GM18498 (cell line): ENCODE results near the gene DEGS1.

Source experiments
- ATAC-seq: cut with Tn5 transposase; IDR thresholded peaks from one replicate; pipeline ENCODE4 v1.9.1; 2021; ENCODE audit warnings: mild to moderate bottlenecking, moderate library complexity; ENCODE audit not compliant: unreplicated experiment

DEGS1 gene

DNA sequence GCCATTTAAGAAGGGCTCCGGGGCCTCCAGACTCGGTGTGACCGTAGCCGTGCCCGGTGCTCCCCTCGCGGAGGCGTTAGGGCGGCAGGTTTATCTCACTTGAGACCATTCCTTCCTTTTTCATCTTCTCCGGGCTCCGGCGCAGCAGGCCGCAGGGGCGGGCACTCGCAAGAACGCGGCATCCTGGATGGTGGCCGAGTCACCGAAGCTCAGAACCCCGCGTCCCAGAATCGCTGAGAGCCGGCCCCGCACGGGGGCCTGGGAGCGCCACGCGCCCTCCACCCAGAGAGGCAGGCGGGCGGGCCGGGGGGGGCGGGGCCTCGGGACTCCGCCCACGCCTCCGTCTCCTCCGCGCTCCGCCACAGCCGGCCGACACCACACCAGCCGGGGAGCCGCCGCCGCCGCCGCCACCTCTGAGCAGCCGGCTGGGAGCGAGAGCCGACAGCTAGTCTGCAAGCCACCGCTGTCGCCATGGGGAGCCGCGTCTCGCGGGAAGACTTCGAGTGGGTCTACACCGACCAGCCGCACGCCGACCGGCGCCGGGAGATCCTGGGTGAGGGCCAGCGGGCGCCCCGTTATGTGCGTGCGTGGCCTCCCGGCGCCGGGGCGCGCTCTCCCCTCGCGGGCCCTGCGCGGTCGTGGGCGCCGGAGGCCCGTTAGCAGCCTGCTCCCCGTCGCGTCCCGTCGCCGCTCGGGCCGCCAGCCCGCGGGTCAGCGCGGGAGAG, at the start of gene DEGS1:
TSS of gene DEGS1 (plus strand) at position 375 of the 725 bp plus-strand sequence. CDS start at position 472, 97 bp downstream.
- peak; percentile 80 for ATAC-seq

DNA sequence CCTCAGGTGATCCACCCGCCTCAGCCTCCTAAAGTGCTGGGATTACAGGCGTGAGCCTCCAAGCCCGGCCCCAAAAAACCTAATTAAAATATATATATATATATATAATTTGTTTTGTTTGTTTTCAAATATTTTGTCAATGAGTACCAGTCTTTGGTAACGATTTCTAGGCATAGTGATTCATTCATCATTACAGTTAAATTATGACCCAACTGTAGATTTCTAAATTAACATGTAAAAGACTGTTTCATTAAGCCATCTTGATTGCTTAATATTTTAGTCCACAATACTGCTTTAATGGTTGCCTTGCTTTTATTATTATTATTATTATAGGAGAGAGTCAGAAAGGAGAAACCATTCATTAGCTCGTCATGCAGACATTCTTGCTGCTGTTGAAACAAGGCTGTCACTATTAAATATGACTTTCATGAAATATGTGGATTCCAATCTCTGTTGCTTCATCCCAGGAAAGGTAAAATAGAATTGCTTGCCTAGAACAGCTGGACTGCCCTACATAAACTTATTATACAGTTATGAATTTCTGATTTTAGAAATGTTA, 49.2 kb upstream of the DEGS1 start:
- ATAC-seq, result no peak

DNA sequence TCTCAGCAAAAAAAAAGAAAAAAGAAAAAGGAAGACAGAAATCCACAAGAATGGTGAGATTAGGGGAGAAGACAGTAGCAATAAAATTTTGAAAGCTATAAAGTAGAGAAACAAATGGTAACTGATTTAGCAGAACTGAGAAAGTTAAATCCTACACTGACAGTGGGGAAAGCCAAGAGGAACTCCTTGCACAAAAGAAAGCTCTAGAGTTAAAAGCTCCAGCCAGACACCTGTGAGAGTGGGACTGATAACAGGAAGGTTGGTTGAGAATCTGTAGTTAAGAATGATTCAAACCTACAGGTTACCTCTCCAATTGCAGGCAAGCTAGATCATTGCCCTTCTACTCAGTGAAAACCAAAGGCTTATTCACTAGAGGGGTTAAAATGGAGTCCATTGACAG, 45.5 kb upstream of the DEGS1 start:
- no peak for ATAC-seq

DNA sequence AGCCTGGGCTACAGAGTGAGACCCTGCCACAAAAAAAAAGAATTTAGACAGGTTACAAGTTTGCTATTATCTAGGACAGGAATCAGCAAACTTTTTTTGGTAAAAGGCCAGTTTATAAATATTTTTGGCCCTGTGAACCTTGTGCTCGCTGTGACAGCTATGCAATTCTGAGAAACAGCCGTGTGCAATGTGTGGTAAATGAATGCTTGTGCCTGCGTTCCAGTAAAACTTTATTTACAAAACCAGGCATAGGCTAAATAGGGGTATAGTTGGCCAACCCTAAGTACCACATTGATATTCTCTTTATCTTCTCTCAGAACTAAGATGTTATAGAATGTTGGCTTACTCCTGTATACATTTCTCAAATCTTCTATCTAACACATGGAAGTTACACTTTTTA, 44.8 kb upstream of the DEGS1 start:
- no peak for ATAC-seq

DNA sequence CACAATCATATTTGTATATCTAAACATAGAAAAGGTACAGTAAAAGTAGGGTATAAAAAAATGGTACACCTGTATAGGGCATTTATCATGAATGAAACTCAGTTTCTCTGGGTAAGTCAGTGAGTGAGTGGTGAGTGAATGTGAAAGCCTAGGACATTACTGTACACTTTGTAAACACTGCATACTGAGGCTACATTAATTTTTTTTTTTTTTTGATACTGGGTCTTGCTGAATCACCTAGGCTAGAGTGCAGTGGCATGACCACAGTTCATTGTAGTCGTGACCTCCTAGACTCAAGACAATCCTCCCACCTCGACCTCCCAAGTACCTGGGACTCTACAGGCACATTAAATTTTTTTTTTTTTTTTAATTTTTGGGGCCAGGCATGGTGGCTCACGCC, 41.3 kb upstream of the DEGS1 start:
- no peak for ATAC-seq

DNA sequence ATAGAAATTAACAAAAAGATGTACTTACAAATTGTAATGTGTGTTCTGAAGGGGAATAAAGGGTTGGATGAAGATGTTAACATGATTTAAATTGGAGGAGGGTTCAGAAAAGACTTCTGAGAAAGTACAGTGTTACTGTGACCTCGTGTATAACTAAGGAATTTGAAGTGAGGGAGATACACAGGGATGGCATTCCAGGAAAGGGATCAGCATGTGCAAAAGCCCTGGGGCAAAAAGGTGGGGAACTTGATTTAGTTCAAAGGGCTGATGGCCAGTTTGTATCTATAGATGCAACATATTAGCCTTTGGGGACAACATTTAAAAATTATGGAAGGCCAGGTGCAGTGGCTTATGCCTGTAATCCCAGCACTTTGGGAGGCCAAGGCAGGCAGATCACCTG, 33.3 kb upstream of the DEGS1 start:
- ATAC-seq, result no peak

DNA sequence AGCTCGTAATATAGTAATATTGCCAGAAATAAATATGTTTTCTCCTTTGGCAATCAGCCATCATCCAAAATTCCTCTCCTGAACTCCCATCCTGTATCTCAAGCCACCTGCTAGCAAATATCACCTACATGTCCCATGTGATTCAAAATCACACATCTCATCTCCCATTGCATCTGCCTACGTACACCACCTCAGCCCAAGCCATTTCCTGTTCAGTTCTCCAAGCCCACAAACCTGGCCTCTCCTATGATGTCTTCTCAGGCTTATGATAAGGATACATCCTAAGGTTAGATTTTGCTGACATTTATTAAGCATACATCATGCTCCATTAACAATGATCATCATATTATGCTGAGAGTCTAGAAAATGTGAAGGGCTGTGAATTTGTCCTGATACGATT, 31.9 kb upstream of the DEGS1 start:
- ATAC-seq, result no peak

DNA sequence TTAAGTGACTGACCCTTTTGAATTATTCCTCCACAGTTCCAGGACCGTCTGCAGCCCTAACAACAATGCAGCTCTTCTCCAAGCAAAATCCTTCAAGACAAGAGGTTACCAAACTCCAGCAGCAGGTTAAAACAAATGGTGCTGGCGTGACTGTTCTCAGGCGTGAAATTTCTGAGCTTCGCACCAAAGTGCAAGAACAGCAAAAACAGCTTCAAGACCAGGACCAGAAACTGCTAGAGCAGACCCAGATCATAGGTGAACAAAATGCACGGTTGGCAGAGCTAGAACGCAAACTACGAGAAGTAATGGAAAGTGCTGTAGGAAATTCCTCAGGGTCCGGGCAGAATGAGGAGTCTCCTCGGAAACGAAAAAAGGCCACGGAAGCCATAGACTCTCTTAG, 25.7 kb upstream of the DEGS1 start:
- no peak for ATAC-seq

DNA sequence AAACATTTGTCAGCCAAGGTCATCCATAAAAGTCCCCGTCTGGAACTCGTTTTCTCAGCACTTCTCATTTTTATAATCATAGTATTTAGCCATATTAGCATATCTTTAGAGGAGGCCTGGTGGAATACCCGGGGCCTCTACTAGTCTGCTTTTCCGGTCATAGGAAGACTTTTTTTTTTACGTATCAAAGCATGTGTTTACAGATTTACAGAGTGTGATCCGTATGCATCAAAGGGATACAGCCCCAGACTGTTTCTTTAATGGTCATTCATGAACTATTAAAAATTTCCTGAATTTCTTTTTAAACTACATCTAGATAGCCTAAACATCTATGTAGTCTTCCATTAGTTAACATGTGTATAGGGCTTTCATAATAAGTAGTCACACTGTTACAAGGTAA, 23.5 kb upstream of the DEGS1 start:
- ATAC-seq, result no peak

DNA sequence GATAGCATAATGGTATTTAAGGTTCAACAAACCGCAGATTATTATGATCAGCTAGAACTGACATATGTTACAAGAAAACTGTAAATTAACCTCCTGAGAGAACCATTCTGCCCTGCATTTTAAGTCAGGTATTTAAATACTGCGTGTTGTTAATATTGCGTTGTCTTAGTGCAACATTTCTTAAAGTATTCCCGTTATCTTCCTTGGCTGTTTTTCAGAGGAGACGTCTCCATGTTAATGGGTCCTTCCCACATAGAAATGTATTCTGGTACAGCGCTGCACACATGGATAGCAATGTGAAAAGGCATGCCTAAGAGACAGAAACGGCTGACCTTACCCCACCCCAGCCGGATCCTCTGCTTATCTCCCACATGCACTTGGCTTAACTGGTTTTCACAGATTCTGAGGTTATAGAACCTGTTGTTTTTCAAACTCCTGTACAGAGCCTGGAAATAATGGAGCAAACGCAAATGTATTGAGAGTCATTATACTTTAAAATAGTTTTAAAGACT, 22.8 kb upstream of the DEGS1 start:
- no peak for ATAC-seq

DNA sequence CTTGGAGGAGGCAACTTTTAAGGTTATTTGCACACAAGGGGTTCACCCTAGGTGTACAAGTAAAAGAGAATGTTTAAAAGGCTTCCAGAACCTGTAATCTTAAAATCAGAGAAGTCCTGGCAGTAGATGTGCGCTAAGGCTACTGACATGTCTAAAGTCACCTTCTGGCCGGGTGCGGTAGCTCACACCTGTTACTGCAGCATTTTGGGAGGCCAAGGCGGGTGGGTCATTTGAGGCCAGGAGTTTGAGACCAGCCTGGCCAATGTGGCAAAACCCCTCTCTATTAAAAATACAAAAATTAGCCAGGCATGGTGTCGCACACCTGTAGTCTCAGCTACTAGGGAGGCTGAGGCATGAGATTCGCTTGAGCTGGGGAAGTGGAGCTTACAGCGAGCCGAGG, 20.3 kb upstream of the DEGS1 start:
- ATAC-seq, result no peak

DNA sequence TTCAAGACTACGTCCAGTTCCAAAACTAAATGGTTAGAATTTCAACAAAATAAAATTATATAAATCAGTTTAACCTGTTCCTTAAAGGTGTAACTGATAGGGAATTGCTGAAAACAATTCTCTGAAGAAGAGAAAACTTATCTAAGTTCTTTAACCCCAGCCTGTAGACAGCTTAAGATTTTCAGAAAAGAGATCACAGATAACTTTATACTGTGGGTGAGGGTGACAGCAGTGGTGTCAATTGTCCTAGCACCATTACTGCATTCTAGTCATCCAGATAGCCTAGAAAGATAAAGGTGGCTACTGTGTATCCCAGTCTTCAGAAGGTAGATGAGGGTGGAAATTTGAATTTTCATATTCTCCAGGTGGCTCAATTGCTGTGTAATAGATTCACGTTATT, 19.7 kb upstream of the DEGS1 start:
- no peak for ATAC-seq

DNA sequence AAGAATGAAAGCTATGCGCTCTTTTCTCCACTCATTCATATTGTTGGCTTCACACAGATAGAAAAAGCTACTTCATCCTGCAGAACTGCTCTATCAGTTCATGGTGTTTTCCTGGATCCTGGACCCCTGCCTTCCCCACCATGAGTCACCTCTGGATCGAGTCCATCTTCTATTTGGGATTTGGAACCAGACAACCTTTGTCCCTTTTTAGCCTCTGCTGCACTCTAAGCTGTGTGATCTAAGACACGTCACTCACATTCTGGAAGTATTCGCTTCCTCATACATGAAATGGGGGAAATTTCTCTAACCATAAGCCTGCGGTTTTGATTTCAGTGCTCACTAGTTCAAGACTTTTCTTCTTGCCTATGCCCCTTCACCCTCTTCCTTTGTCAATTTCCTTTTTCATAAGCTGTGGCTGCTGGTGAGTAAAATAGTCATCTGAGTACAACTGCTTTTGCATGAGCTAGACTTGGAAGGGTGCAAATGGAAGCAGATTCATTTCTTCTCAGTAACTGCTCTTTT, 14.1 kb upstream of the DEGS1 start:
- ATAC-seq, result peak; percentile 87

DNA sequence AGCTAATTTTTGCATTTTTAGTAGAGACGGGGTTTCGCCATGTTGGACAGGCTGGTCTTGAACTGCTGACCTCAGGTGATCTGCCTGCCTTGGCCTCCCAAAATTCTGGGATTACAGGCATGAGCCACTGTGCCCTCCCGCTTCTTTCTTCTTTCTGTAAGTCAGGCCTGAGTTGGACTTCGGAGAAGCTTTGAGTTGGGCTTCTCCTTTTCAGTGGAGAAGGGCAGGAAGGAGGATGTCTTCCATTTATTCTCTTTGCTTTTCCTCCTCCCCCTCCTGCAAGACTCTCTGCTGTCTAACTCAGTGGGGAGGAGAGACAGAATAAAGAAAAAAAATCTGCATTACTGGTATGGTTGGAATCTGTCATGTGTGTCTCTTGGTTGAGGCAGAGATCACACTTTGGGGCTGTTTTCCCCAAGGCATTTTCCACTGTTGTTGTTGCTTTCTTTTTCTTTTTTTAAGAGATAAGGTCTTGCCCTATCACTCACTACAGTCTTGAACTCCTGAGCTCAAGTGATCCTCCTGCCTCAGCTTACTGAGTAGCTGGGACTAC, 13.2 kb upstream of the DEGS1 start:
- ATAC-seq, result no peak

DNA sequence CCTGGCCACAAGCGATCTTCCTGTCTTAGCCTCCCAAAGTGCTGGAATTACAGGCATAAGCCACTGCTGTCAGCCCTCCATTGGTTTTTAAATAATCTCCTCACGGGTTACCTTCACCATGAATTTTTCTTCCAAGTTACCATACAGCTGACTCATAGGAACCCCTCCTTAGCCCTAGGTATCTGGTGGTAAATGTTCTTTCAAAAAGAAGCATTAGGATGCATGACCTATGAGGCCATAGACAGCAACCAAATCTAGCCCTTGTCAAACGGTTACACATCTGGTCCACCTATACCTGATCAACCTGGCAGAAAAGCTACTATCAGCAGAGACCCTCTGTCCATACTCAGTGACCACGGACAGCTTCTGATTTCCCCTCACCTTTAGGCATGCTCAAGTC, 12.7 kb upstream of the DEGS1 start:
- no peak for ATAC-seq

DNA sequence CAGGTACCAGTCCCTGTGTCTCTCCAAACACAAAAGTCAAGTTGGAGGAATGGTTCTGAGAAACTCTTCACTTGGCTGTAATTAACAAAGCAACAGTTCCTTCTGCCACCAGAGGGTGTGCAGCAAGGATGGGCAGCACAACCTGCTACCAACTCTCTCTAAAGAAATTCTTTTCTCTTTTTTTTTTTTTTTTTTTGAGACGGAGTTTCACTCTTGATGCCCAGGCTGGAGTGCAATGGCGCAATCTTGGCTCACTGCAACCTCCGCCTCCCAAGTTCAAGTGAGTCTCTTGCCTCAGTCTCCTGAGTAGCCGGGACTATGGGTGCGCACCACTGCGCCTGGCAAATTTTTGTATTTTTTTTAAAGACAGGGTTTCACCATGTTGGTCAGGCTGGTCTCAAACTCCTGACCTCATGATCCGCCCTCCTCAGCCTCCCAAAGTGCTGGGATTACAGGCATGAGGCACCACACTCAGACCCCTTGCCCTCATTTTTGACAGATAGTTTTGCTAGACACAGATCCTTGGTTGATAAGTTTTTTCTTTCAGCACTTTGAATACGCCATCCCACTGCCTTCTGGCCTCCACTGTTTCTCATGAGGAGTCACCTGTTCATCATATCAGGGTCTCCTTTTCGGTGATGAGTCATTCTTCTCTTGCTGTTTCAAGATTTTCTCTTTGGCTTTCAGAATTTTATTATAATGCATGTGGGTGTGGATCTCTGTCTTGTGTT, 12.1 kb upstream of the DEGS1 start:
- ATAC-seq, result no peak

DNA sequence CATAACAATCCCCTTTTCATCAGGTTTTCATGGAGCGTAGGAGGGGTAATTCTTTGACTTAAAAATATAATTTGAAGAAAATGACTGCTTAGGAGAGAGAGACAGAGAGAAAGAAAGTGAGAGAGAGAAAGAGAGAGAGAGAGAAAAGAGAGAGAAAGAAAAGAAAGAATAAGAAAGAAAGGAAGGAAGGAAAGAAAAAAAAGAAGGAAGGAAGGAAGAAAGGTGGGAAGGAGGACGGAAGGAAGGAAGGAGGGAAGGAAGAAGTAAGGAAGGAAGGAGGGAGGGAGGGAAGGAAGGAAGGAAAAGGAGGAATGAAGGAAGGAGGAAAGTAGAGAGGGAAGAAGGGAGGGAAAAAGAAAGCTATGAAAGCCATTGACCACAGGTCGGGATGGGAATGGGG, 10.8 kb upstream of the DEGS1 start:
- ATAC-seq, result no peak

DNA sequence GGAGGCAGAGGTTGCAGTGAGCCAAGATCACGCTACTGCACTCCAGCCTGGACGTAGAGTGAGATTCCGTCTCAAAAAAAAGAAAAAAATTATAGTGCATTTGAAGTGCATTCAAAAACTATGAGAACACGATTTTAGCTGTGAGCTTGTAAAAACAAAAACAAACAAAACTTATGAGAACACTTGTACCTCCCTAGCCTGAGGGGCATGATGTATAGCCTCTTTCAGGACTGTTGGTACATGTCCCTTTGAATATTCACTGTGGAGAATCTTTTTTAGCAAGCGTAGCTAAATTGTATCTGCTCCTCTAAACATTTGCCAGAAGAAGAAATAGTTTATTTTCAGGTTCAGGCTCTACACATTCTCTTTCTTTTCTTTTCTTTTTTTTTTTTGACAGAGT, 9.5 kb upstream of the DEGS1 start:
- no peak for ATAC-seq

DNA sequence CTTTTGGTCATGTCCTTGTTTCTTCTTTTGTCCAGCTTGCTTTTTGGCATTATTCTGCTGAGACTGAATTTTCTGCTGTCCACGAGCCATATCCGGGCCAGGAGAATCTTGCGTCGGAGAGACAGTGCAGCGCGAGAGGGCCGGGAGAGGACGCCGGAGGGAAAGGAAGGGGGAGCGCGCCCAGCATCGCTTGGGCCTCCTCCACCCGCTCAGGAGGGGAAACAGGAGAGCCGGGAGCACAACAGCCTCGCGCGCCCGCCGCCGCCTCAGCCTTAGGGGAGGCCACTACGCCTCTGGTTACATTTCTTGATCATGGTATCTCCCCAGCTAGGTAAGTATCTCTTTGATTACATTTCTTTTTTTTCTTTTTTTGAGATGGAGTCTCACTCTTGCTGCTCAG, 7.4 kb upstream of the DEGS1 start:
- ATAC-seq, result no peak

DNA sequence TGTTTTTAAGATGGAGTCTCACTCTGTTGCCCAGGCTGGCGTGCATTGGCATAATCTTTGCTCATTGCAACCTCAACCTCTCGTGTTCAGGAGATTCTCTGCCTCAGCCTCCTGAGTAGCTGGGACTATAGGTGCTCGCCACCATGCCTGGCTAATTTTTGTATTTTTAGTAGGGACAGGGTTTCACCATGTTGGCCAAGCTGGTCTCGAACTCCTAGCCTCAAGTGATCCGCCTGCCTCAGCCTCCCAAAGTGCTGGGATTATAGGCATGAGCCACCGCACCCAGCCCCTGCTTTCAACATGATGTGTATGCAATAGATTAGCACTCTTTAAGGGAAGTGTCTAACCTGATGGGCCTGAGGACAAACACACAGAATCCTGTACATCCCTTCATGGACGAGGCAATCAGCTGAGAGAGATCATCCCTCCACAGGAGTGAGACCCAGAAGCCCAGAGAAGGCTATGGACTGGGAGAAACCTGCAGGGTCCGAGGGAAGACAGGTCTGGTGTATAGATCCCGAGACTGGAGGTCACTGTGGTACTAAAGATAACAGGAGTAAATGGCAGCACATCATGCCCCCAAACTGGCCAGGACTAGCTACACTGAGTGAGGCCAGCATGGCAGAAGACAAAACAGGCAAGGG, 5.6 kb upstream of the DEGS1 start:
- no peak for ATAC-seq

DNA sequence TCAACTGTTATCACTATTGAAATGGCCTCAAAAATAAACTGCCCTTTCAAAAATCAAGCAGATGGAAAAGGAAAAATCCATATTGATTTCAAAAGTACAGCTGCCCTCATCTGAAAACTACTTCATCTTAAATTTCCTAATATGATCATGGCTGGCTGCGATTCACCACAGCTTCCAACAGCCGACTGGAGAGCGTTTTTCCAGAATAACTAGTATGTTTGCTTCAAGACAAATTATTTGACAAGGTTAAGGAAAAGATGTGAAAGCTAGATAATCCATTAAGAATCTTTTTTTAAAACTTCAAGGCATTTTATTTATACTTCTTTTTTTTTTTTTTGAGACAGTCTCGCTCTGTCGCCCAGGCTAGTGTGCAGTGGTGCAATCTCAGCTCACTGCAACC, 4.1 kb upstream of the DEGS1 start:
- ATAC-seq, result no peak
